NOMO-1 (cell line): ENCODE results near the gene SCFD1.
"Not testable (repeated sequence)": the region's sequence is repeated elsewhere in the genome, so short reads cannot be mapped to it uniquely, and the experiment has no call there.

Experiments
- DNase-seq, 2 experiments: peaks; one replicate each; lab custom pipeline; 2025; ENCODE audit not compliant: unreplicated experiment in 2 of 2; lab: John Stamatoyannopoulos, UW

The SCFD1 gene

DNA sequence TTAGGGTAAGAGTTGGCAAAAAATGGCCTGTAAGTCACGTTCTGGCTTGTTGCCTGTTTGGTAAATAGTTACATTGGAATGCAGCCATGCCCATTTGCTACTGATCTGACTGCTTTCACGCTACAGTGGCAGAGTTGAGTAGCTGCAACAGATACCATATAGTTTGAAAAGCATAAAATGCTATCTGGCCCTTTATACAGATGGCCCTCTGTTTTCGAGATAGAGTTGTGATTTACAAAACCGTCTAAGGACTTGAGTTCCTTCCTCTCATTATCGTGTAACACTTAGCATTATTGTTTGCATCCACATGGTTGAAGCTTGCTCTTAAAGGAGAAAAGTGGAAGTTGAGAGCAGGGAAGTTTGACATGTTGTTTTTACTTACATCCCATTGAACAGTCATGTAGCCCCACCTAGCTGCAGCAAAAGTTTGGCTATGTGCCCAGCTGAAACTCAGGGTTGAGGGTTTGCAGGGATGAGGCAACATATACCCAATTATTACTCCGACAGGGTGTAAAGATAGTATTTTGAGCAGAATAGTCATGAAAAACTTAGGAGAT, 11.3 kb upstream of the SCFD1 start:
- DNase-seq, result peak; percentile 65 to 85

DNA sequence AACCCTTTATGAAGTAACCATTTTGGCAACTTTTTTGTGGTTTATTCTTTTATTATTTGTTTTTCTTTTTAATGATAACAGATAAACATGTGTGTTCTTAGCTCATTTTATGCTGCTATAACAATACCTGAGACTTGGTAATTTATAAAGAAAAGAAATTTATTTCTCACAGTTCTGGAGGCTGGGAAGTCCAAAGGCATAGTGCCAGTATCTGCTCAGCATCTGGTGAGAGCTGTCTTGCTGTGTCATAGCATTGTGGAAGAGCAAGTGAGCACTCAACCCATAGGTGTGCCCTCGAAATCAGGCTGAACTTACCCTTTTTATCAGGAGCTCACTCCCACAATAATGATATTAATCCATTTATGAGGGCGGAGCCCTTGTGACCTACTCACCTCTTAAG, 8.0 kb upstream of the SCFD1 start:
- no peak for DNase-seq

DNA sequence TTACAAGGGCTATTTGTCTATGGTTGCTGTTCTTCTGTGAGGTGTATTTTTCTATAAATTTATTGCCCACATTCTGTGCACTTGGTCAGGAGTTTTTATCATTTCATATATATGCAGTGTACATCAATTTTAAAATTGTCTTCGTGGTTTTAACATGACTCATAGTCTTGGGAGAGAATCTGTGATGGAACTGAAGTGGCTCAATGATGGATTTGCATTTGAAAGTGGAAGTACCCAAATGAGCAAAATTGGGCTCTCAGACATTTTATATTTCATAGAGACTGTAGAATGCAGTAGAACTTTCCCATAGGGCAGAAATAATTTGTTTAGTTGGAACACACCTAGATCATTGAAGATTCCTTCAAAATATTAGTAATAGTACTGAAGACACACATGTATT, 1.9 kb upstream of the SCFD1 start:
- peak; percentile 61 to 87 for DNase-seq

DNA sequence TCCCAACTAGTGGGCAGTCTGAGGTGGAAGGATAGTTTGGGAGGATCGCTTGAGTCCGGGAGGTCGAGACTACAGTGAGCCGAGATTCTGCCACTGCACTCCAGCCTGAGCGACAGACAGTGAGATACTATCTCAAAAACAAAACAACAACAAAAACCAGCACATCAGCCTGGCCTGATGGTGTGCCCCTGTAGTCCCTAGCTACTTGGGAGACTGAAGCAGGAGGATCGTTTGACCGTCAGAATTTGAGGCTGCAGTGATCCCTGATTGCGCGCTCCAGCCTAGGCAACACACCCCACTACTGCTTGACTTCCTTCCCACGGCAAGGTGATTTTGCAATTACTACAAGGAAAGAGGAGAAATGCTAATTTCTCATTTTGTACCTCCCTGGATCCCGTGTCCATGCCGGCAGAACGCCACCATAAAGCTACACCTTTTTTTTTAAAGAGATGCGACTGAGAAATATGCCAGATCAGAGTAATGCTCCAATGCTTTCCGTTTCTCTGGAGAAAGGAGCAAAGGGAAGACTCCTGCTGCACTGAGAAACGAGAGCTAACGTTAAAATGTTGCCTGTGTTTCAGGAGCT, 672 bp upstream of the SCFD1 start:
- DNase-seq, result peak; percentile 39 to 49

DNA sequence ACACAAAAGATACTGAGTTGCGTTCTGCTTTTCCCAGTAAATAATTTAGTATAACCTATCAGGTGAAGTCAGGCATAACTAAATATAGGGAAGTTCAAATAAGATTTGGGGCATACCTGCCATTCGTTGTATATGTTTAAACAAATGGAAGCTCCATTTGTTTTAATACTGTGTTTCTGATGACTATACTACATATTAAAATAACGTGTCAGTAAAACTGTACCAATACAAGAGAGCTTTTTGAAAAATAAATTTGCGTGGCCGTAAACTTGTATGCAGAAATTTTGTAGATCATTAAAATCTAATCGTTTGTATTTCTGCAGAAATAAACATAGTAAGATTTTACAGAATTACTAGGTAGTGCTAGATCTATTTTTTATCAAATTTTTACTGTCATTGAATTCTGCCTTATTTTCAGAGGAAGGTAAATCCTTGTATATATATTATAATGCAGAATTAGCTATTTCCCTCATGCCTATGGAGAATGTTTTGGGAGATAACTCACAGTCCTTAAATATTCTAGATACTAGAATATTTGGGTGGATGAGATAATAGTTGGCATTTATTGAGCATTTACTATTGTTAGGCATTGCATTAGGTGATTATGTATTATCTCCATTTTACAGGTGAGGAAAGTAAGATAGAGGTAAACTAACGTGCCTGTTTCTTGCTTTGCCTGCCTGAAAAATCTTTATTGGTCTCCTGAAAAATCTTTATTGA, 1.5 kb downstream of the SCFD1 start:
- no peak for DNase-seq

GRCh38 chr14:30624132-30624423, 2.0 kb downstream of the SCFD1 start:
- DNase-seq, result no peak

- DNase-seq, result no peak
Observed at GRCh38 chr14:30625533-30625932, 3.4 kb downstream of the SCFD1 start.

DNA sequence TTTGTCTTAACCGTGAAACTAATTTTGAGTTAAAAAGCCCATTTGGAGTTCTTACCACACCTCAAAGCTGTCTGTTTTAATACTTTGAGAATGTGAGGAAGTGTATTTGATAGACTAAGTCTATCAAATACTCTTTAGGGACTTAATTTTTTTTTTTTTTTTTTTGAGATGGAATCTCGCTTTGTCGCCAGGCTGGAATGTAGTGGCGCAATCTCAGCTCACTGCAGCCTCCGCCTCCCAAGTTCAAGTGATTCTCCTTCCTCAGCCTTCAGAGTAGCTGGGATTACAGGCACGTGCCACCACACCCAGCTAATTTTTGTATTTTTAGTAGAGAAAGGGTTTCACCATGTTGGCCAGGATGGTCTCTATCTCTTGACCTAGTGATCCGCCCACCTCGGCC, 7.3 kb downstream of the SCFD1 start:
- DNase-seq, result not testable (repeated sequence)

- no peak for DNase-seq
Observed at GRCh38 chr14:30630248-30630647, 8.1 kb downstream of the SCFD1 start.

- DNase-seq, result no peak
Observed at GRCh38 chr14:30632730-30633129, 10.6 kb downstream of the SCFD1 start.

- no peak for DNase-seq
Observed at GRCh38 chr14:30638926-30639325, 16.8 kb downstream of the SCFD1 start.

DNA sequence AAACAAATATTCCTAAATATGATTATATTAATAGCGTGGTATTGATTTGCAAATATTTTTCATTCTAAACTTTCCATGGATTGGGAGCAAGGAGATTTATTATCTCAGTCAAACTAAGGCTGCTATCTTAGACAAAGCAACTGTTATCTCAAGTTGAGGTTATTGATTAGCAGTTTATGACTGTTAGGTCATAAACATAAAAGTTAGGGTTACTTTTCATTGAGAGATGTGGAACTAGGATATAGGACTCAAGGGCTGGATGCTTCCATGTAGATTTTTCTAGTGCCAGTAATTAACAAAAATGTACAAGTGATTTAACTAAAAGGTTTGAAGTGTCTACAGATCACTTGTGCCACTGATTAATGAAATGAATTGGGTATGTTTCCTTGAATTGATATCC, 19.1 kb downstream of the SCFD1 start:
- no peak for DNase-seq

GRCh38 chr14:30644462-30644861, 22.3 kb downstream of the SCFD1 start:
- not testable (repeated sequence) for DNase-seq

DNA sequence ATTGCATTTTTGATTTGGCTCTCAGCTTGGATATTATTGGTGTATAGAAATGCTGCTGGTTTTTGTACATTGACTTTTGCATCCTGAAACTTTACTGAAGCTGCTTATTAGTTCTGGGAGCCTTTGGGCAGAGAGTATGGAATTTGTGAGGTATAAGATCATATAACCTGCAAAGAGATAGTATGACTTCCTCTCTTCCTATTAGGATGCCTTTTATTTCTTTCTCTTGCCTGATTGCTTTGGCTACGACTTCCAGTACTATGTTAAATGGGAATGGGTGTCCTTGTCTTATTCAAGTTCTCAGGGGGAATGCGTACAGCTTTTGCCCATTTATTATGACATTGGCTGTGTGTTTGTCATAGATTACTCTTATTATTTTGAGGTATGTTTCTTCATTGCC, 23.5 kb downstream of the SCFD1 start:
- DNase-seq, result no peak

- DNase-seq, result no peak
Observed at GRCh38 chr14:30648471-30648870, 26.4 kb downstream of the SCFD1 start.

DNA sequence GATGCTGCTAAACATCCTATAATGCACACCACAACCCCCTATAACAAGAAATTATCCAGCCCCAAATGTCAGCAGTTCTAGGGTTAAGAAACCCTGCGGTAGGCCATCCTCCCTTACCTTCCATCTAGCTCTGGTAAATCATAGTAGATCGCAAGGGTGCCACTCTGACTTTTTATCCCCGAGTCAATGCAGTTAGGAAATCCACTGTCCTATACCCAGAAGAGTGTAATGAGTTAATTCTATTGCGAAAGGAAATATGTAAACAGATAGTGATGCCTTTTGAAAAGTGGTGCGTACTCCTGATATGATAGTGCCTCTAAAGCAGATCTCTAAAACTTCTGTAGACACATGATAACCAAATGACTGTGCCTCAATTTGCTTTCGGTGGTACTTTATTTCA, 29.8 kb downstream of the SCFD1 start:
- no peak for DNase-seq

- no peak for DNase-seq
Observed at GRCh38 chr14:30655124-30655523, 33.0 kb downstream of the SCFD1 start.

DNA sequence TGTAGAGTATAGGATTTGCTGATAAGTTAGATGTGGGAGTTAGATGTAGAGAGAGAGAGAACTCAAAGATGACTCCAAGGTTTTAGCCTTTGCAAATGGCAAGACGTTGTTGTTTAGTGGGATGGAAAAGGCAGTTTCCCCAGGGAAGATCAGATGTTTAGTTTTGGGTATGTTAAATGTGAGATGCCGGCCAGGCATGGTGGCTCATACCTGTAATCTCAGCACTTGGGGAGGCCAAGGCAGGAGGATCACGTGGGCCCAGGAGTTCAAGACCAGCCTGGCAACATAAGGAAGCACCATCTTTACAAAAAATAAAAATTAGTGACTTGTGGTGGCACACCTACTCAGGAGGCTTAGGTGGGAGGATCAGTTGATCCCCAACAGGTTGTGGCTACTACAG, 33.5 kb downstream of the SCFD1 start:
- DNase-seq, result no peak

GRCh38 chr14:30656190-30656632, 34.1 kb downstream of the SCFD1 start:
- peak; percentile 3 to 18 for DNase-seq

DNA sequence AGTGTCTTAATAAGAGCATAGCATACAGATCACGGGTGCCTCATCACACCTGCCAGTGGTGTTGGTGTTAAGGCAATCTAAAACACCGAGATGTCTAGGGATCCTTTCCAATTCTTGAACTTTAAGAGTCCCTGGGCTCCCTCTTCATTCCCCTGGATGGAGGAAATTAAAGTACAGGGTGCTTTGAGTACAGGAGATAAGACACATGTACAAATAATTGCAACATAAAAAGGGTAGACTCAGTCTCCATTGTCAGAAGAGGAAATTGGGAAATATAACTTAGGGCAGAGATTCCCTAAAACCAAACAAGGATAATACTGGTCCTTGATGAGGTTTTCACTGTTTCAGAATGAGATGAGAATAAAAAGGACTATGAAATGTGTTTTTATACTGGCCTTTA, 34.9 kb downstream of the SCFD1 start:
- no peak for DNase-seq

- DNase-seq, result peak in 1 of 2 experiments; percentile 12
Observed at GRCh38 chr14:30657606-30658163, 35.6 kb downstream of the SCFD1 start.

DNA sequence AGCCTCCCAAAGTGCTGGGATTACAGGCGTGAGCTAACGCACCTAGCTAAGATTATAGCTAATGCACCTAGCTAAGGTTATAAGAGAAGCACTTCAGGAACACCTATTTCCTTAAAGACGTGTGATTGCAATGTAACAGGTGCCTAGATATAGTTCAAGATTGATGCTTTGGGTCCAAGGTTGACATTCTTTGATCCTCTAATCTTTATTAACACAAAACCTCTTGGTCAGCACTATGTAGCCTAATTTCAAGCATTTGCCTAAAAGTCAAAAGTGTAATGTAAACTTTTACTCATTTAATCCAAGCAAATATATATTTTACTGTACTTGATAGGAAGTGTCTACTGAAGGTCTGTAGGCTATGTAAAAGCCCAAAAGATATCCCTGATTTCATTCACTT, 36.5 kb downstream of the SCFD1 start:
- DNase-seq, result no peak
